Measurements from ENCODE around the gene IL23R. TPM values are rescaled to one million over a fixed set of nuclear protein-coding genes. Genes with fewer than 3 reads are reported as not detected.
"Not testable (repeated sequence)": the region's sequence is repeated elsewhere in the genome, so short reads cannot be mapped to it uniquely, and the experiment has no call there.

The IL23R gene
- total RNA-seq, 1 experiment from 2014 or later: not detected

DNA sequence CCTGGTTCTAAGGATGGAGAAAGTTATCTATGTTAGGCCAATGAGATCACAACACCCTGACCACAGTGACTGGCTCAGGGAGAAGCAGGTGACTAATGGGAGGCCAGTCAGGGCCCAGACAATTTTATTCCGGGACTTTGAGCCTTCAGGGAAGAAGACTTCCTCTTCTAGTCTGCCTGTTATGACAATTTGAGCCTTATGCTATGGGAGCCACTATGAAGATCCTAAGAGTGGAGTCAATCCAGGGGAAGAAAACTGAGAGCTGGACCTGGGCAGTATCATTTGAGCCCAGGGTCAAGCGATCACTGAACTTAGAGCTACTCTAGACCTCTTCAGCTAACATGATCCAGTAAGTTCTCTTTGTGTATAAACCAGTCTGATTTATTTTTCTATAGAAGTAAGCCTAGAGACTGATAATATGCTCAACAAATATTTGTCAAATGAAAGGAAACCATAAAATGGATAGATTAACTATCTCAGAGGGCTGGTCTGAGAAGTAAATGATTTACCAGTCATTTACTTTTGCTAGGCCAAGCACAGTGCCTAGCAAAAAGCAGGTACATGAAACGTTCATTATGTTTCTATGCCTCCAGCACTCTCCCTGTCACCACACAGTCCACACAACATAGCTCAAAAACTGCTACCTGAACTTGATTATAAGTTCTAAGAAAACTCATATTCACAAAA lies 27.3 kb upstream of the IL23R start:
- Histone ChIP-seq H3K27me3 (ENCODE audit: control insufficient read depth, insufficient read depth, low read length) (no peaks in the 10 kb centered on the region), H3K9me3 (ENCODE audit: control insufficient read depth, insufficient read depth, low read depth, low read length) (no peaks in the 10 kb centered on the region), H3K4me1 (ENCODE audit: control insufficient read depth, insufficient read depth, low read length) (no peaks in the 10 kb centered on the region), H3K36me3 (ENCODE audit: control insufficient read depth, insufficient read depth, low read length) (no peaks in the 10 kb centered on the region), H3K27ac (ENCODE audit: low read length) (no peak overlapping the region), H3K4me3 (ENCODE audit: low read depth in 2 of 2, low read length in 2 of 2) (no peak overlapping the region)
- ChIA-PET CTCF (no interaction called here), POLR2A (interaction anchor here (0.6 kb wide), 1 partner anchor 209 kb away, joined by 5 read pairs; no protein-coding TSS in a partner anchor)
- TF ChIP-seq, protein P1, sequence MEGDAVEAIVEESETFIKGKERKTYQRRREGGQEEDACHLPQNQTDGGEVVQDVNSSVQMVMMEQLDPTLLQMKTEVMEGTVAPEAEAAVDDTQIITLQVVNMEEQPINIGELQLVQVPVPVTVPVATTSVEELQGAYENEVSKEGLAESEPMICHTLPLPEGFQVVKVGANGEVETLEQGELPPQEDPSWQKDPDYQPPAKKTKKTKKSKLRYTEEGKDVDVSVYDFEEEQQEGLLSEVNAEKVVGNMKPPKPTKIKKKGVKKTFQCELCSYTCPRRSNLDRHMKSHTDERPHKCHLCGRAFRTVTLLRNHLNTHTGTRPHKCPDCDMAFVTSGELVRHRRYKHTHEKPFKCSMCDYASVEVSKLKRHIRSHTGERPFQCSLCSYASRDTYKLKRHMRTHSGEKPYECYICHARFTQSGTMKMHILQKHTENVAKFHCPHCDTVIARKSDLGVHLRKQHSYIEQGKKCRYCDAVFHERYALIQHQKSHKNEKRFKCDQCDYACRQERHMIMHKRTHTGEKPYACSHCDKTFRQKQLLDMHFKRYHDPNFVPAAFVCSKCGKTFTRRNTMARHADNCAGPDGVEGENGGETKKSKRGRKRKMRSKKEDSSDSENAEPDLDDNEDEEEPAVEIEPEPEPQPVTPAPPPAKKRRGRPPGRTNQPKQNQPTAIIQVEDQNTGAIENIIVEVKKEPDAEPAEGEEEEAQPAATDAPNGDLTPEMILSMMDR (IDR thresholded peaks at IDR 0.05): no peak
- TF ChIP-seq TCF7L2 (IDR thresholded peaks at IDR 0.05; ENCODE audit: low read depth, low read length): no peak
- no peak for TF ChIP-seq SIN3A (IDR thresholded peaks at IDR 0.05; ENCODE audit: borderline replicate concordance, insufficient read depth, low read depth, low read length)
- TF ChIP-seq POLR2AphosphoS5 (IDR thresholded peaks at IDR 0.05; ENCODE audit: low read depth, low read length): no peak
- TF ChIP-seq, protein P2, sequence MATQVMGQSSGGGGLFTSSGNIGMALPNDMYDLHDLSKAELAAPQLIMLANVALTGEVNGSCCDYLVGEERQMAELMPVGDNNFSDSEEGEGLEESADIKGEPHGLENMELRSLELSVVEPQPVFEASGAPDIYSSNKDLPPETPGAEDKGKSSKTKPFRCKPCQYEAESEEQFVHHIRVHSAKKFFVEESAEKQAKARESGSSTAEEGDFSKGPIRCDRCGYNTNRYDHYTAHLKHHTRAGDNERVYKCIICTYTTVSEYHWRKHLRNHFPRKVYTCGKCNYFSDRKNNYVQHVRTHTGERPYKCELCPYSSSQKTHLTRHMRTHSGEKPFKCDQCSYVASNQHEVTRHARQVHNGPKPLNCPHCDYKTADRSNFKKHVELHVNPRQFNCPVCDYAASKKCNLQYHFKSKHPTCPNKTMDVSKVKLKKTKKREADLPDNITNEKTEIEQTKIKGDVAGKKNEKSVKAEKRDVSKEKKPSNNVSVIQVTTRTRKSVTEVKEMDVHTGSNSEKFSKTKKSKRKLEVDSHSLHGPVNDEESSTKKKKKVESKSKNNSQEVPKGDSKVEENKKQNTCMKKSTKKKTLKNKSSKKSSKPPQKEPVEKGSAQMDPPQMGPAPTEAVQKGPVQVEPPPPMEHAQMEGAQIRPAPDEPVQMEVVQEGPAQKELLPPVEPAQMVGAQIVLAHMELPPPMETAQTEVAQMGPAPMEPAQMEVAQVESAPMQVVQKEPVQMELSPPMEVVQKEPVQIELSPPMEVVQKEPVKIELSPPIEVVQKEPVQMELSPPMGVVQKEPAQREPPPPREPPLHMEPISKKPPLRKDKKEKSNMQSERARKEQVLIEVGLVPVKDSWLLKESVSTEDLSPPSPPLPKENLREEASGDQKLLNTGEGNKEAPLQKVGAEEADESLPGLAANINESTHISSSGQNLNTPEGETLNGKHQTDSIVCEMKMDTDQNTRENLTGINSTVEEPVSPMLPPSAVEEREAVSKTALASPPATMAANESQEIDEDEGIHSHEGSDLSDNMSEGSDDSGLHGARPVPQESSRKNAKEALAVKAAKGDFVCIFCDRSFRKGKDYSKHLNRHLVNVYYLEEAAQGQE (IDR thresholded peaks at IDR 0.05; ENCODE audit: insufficient read depth in 1 of 2, low read depth in 2 of 2, low read length in 1 of 2): no peak
- DNase-seq (ENCODE audit: low read depth, low spot score) (no peak), ATAC-seq (no peak)
- no TSS peak for BruUV-seq (replicated peaks)
- in situ Hi-C loops (cut with HindIII; ENCODE audit: low pct_unique_long_range_greater_than_20kb, low sequenced_read_pairs) (no loop called here), intact Hi-C loops (cut with micrococcal nuclease; ENCODE audit: unreplicated experiment) (no loop called here)

GRCh38 chr1:67140460-67140859 lies 25.8 kb upstream of the IL23R start:
- POLR2A ChIA-PET: no interaction called here
- CTCF ChIA-PET: no interaction called here
- Histone ChIP-seq H3K9me3 (ENCODE audit: control insufficient read depth, insufficient read depth, low read depth, low read length) (no peaks in the 10 kb centered on the region), H3K27ac (ENCODE audit: low read length) (no peak overlapping the region), H3K36me3 (ENCODE audit: control insufficient read depth, insufficient read depth, low read length) (no peaks in the 10 kb centered on the region), H3K4me3 (ENCODE audit: low read depth in 2 of 2, low read length in 2 of 2) (no peak overlapping the region), H3K27me3 (ENCODE audit: control insufficient read depth, insufficient read depth, low read length) (no peaks in the 10 kb centered on the region), H3K4me1 (ENCODE audit: control insufficient read depth, insufficient read depth, low read length) (no peaks in the 10 kb centered on the region)
- TF ChIP-seq, protein P2 (IDR thresholded peaks at IDR 0.05; ENCODE audit: insufficient read depth in 1 of 2, low read depth in 2 of 2, low read length in 1 of 2): no peak
- no peak for TF ChIP-seq POLR2AphosphoS5 (IDR thresholded peaks at IDR 0.05; ENCODE audit: low read depth, low read length)
- no peak for TF ChIP-seq TCF7L2 (IDR thresholded peaks at IDR 0.05; ENCODE audit: low read depth, low read length)
- TF ChIP-seq, protein P1 (IDR thresholded peaks at IDR 0.05): no peak
- no peak for TF ChIP-seq SIN3A (IDR thresholded peaks at IDR 0.05; ENCODE audit: borderline replicate concordance, insufficient read depth, low read depth, low read length)
- ATAC-seq (no peak), DNase-seq (ENCODE audit: low read depth, low spot score) (no peak)
- intact Hi-C loops (cut with micrococcal nuclease; ENCODE audit: unreplicated experiment): no loop called here
- BruUV-seq (replicated peaks): no TSS peak
- in situ Hi-C loops (cut with HindIII; ENCODE audit: low pct_unique_long_range_greater_than_20kb, low sequenced_read_pairs): no loop called here

DNA sequence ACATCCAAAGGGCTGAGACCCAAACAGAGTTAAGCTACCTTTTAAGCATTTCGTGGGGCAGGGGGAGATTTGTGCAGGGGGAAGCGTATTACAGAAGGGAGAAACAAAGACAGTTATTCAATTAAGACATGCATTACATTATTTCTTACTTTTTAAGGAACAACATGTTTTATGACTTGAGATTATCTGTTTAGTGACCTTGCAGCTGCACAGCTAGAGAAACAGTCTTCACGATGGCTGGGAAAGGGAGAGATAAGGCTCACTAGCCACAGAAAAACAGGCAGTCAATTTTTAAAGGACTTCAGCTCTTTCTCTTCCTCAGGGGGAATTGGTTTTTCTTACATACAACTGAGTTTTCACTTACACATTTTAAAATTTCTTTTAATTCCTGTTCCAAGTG lies 24.4 kb upstream of the IL23R start:
- ATAC-seq; H3K27me3 ChIP-seq (ENCODE audit: control insufficient read depth, insufficient read depth, low read length); DNase-seq (ENCODE audit: low read depth, low spot score); H3K9me3 ChIP-seq (ENCODE audit: control insufficient read depth, insufficient read depth, low read depth, low read length); POLR2A ChIA-PET; H3K4me3 ChIP-seq (ENCODE audit: low read depth in 2 of 2, low read length in 2 of 2); BruUV-seq (replicated peaks); H3K4me1 ChIP-seq (ENCODE audit: control insufficient read depth, insufficient read depth, low read length); H3K36me3 ChIP-seq (ENCODE audit: control insufficient read depth, insufficient read depth, low read length); in situ Hi-C loops (cut with HindIII; ENCODE audit: low pct_unique_long_range_greater_than_20kb, low sequenced_read_pairs); intact Hi-C loops (cut with micrococcal nuclease; ENCODE audit: unreplicated experiment); CTCF ChIA-PET; H3K27ac ChIP-seq (ENCODE audit: low read length): not testable (repeated sequence)
